Stimulated activated CD4-positive, alpha-beta T cell treated with anti-CD3 and anti-CD28 coated beads, Interleukin-4, amount 100 ng/mL, for 4 hours (primary cell): ENCODE measurements around the gene TTLL10.
A peak's percentile ranks its signal among the peaks of the same experiment; 100 is the strongest.
"Not testable (repeated sequence)": the region's sequence is repeated elsewhere in the genome, so short reads cannot be mapped to it uniquely, and the experiment has no call there.

Experiments used
- DNase-seq, 2 experiments: peaks; one replicate each; pipeline ENCODE4 v3.0.0-alpha.2; 2020

The TTLL10 gene

GRCh38 chr1:1194723-1195122 lies 21.0 kb downstream of the TTLL10 start:
- no peak for DNase-seq

- not testable (repeated sequence) for DNase-seq
Observed at GRCh38 chr1:1195726-1196125, 22.0 kb downstream of the TTLL10 start.

- no peak for DNase-seq
Observed at GRCh38 chr1:1196431-1197187, 22.9 kb downstream of the TTLL10 start.

GRCh38 chr1:1197188-1197500 lies 23.5 kb downstream of the TTLL10 start:
- DNase-seq = no peak

- no peak for DNase-seq
Observed at GRCh38 chr1:1197551-1198422, 24.1 kb downstream of the TTLL10 start.

GRCh38 chr1:1198423-1199140 lies 24.9 kb downstream of the TTLL10 start:
- DNase-seq = no peak

- no peak for DNase-seq
Observed at GRCh38 chr1:1199141-1199960, 25.7 kb downstream of the TTLL10 start.

GRCh38 chr1:1199961-1200875 lies 26.5 kb downstream of the TTLL10 start:
- DNase-seq = no peak

GRCh38 chr1:1200876-1201810 lies 27.5 kb downstream of the TTLL10 start:
- DNase-seq = peak; percentile 94 to 95

- DNase-seq = no peak
Observed at GRCh38 chr1:1202831-1203560, 29.3 kb downstream of the TTLL10 start.

GRCh38 chr1:1203561-1204424 lies 30.1 kb downstream of the TTLL10 start:
- no peak for DNase-seq

GRCh38 chr1:1204425-1204920 lies 30.8 kb downstream of the TTLL10 start:
- no peak for DNase-seq

- no peak for DNase-seq
Observed at GRCh38 chr1:1204998-1205768, 31.5 kb downstream of the TTLL10 start.

- no peak for DNase-seq
Observed at GRCh38 chr1:1205769-1206375, 32.2 kb downstream of the TTLL10 start.

- DNase-seq = peak; percentile 56 to 60
Observed at GRCh38 chr1:1206376-1206965, 32.8 kb downstream of the TTLL10 start, which contains the start of gene TNFRSF18. Gene TNFRSF18 (minus strand): TSS chr1:1206592. CDS start chr1:1206571, 21 bp downstream.

GRCh38 chr1:1206966-1207531 lies 33.4 kb downstream of the TTLL10 start:
- no peak for DNase-seq
